CD14-positive monocyte (primary cell): ENCODE results near the gene REV3L. TPM values are rescaled to one million over a fixed set of nuclear protein-coding genes. Genes with fewer than 3 reads are reported as not detected.

Source experiments
- DNase-seq, 3 donors: peaks; one replicate each; pipeline ENCODE4 v3.0.0-alpha.2; 2011 to 2022
- H2AFZ ChIP-seq: 2 replicates; pipeline ENCODE4 v1.6.0; 2012; ENCODE audit warnings: mild to moderate bottlenecking, low read depth, low read length, inconsistent platforms; ENCODE audit not compliant: insufficient read depth, poor library complexity, severe bottlenecking
- H3K27ac ChIP-seq, 2 donors: 1 replicate in 1 of 2; 2 replicates in 1 of 2; pipeline ENCODE4 v1.5.1; 2012 to 2013; ENCODE audit warnings: low read length in 2 of 2, control low read depth in 1 of 2, inconsistent platforms in 1 of 2, low read depth in 1 of 2, mild to moderate bottlenecking in 1 of 2
- H3K27me3 ChIP-seq, 2 donors: one replicate each; pipeline versions ENCODE4 v1.6.0 to v1.6.1; 2011 to 2013; ENCODE audit warnings: low read length in 2 of 2; ENCODE audit not compliant: control insufficient read depth in 2 of 2, insufficient read depth in 2 of 2
- H3K36me3 ChIP-seq, 2 donors: replicated peaks in 1 of 2; 1 replicate in 1 of 2; 2 replicates in 1 of 2; pipeline versions ENCODE4 v1.5.1 to v1.6.1; 2012 to 2013; ENCODE audit warnings: low read length in 2 of 2, control low read depth in 1 of 2, inconsistent platforms in 1 of 2, mild to moderate bottlenecking in 1 of 2; ENCODE audit not compliant: insufficient read depth in 2 of 2, control insufficient read depth in 1 of 2
- H3K4me1 ChIP-seq, 2 donors: 1 replicate in 1 of 2; 2 replicates in 1 of 2; pipeline versions ENCODE4 v1.5.1 to v1.6.1; 2012 to 2013; ENCODE audit warnings: low read length in 2 of 2, control low read depth in 1 of 2, inconsistent platforms in 1 of 2, mild to moderate bottlenecking in 1 of 2, moderate library complexity in 1 of 2; ENCODE audit not compliant: insufficient read depth in 2 of 2, control insufficient read depth in 1 of 2
- H3K4me2 ChIP-seq: replicated peaks from 2 replicates; pipeline ENCODE3; 2012; ENCODE audit warnings: low read length, moderate library complexity, mild to moderate bottlenecking; ENCODE audit not compliant: poor library complexity, severe bottlenecking; ENCODE audit errors: extremely low read depth
- H3K4me3 ChIP-seq, 3 experiments: fragments of 200-600 bp in 1 of 3; sonication (generic) in 1 of 3; replicated peaks in 1 of 3; 1 replicate in 2 of 3; 2 replicates in 1 of 3; pipeline ENCODE4 v1.5.1; 2011 to 2013; ENCODE audit warnings: low read length in 3 of 3, mild to moderate bottlenecking in 3 of 3, control low read depth in 2 of 3, low read depth in 2 of 3, inconsistent platforms in 1 of 3, moderate library complexity in 1 of 3
- H3K79me2 ChIP-seq: 2 replicates; pipeline ENCODE4 v1.6.0; 2012; ENCODE audit warnings: mild to moderate bottlenecking, control low read depth, inconsistent platforms, low read length, moderate library complexity; ENCODE audit not compliant: insufficient read depth
- H3K9ac ChIP-seq: 2 replicates; pipeline ENCODE4 v1.6.0; 2017; ENCODE audit warnings: low read length, mild to moderate bottlenecking; ENCODE audit not compliant: insufficient read depth, poor library complexity, severe bottlenecking
- H3K9me3 ChIP-seq, 2 donors: replicated peaks in 1 of 2; 1 replicate in 1 of 2; 2 replicates in 1 of 2; pipeline versions ENCODE4 v1.5.1 to v1.6.1; 2012 to 2013; ENCODE audit warnings: low read length in 2 of 2, control low read depth in 1 of 2; ENCODE audit not compliant: control insufficient read depth in 1 of 2, insufficient read depth in 1 of 2
- H4K20me1 ChIP-seq: 2 replicates; pipeline ENCODE4 v1.6.0; 2012; ENCODE audit warnings: mild to moderate bottlenecking, low read length, control low read depth, moderate library complexity; ENCODE audit not compliant: insufficient read depth
- H3K27ac Mint-ChIP-seq, 7 donors: one replicate each; pipeline ENCODE4 v1.8.0; 2020; ENCODE audit warnings: mild to moderate bottlenecking in 7 of 7, mixed read lengths in 7 of 7, moderate library complexity in 6 of 7, inconsistent platforms in 2 of 7
- H3K27me3 Mint-ChIP-seq, 3 donors: one replicate each; pipeline ENCODE4 v1.8.0; 2021 to 2022; ENCODE audit warnings: low read depth in 3 of 3, mild to moderate bottlenecking in 3 of 3, mixed read lengths in 3 of 3, moderate library complexity in 3 of 3, inconsistent platforms in 1 of 3
- H3K36me3 Mint-ChIP-seq, 2 donors: one replicate each; pipeline ENCODE4 v1.8.0; 2020; ENCODE audit warnings: mixed read lengths in 2 of 2, inconsistent platforms in 1 of 2, mild to moderate bottlenecking in 1 of 2
- H3K4me1 Mint-ChIP-seq: one replicate; pipeline ENCODE4 v1.8.0; 2020; ENCODE audit warnings: mild to moderate bottlenecking, mixed read lengths
- H3K4me3 Mint-ChIP-seq, 2 donors: one replicate each; pipeline ENCODE4 v1.8.0; 2020; ENCODE audit warnings: mild to moderate bottlenecking in 2 of 2, mixed read lengths in 2 of 2, moderate library complexity in 1 of 2
- H3K9me3 Mint-ChIP-seq, 7 donors: one replicate each; pipeline ENCODE4 v1.8.0; 2020 to 2022; ENCODE audit warnings: mixed read lengths in 7 of 7, mild to moderate bottlenecking in 6 of 7, moderate library complexity in 6 of 7, inconsistent platforms in 2 of 7
- WGBS: methylation state at CpG from one replicate; pipeline ENCODE4 v1.1.5; 2013; ENCODE audit warnings: missing lambda C conversion rate; ENCODE audit not compliant: insufficient coverage; 5-methylcytosine and 5-hydroxymethylcytosine counted together
- intact Hi-C, 2 donors: fragments of 100-400 bp; cut with micrococcal nuclease; formaldehyde crosslinking; loops; one replicate each; pipeline versions ENCODE4 v1.15.0 to v1.15.1; 2023
- polyA plus RNA-seq, 3 donors: library from polyadenylated mRNA; depleted of rRNA in 1 of 3; unstranded in 2 of 3; stranded (reverse) in 1 of 3; fragments of 300-500 nt in 2 of 3; fragments of >200 nt in 1 of 3; fragmentation: Illumina TruSeq in 2 of 3; gene quantifications; 1 replicate in 2 of 3; 2 replicates in 1 of 3; pipeline ENCODE4 v1.2.3, GENCODE V29; 2012 to 2021
- TF ChIP-seq, protein P1 (sequence below): fragments of 200-600 bp; IDR thresholded peaks from one replicate; pipeline ENCODE4 v1.8.0; 2022; ENCODE audit warnings: antibody characterized with exemption, mild to moderate bottlenecking

The REV3L gene
- polyA plus RNA-seq, 3 donors: 3.4 to 5.7 (median 4.9) TPM

DNA sequence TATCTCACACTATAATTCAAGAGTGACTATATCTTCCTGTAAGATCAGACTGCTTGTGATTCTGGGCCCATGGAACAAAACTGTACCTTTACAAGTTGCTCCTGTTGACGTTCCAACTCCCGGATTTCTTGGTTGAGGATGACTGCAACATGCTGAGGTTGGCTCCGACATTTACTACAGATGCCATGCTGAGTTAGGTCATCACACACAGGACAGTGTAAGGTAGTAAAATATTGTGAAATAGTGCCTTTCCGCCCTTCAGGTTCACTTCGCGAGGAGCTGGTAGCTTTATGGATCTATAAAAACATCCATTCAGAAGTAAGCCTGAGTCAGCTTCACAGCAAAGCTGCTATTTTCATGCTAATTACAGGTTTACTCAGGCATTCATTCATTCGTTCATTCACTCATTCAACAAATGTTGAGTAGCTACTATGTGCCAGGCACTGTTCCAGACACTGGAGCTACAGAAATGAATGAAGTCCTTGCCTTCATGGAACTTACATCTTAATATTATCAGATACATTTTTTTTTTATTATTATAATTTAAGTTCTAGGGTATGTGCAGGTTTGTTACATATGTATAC is 175.7 kb downstream of the REV3L start:
- intact Hi-C loops: no loop called here
- Histone ChIP-seq H3K79me2 (no peaks in the 10 kb centered on the region), H2AFZ (no peak overlapping the region), H3K36me3 (peaks cover 29 to 54% of the 10 kb centered on the region in 2 donors), H4K20me1 (no peaks in the 10 kb centered on the region), H3K4me1 (no peaks in the 10 kb centered on the region), H3K4me2 (no peak overlapping the region), H3K9me3 (no peaks in the 10 kb centered on the region), H3K9ac (no peak overlapping the region), H3K27me3 (no peaks in the 10 kb centered on the region), H3K4me3 (no peak overlapping the region), H3K27ac (no peak overlapping the region)
- DNase-seq: no peak
- Mint-ChIP-seq H3K36me3 (peaks cover 46 to 55% of the 10 kb centered on the region in 2 donors), H3K27me3 (peaks cover 0 to 1% (median 0%) of the 10 kb centered on the region in 3 donors), H3K9me3 (peaks cover 0 to 1% (median 0%) of the 10 kb centered on the region in 7 donors), H3K27ac (peak overlapping the region in 1 of 7 donors; percentile 28), H3K4me3 (no peak overlapping the region), H3K4me1 (no peaks in the 10 kb centered on the region)
- 93% methylated on average over 5 of the region's 7 CpGs for WGBS
- TF ChIP-seq, protein P1, sequence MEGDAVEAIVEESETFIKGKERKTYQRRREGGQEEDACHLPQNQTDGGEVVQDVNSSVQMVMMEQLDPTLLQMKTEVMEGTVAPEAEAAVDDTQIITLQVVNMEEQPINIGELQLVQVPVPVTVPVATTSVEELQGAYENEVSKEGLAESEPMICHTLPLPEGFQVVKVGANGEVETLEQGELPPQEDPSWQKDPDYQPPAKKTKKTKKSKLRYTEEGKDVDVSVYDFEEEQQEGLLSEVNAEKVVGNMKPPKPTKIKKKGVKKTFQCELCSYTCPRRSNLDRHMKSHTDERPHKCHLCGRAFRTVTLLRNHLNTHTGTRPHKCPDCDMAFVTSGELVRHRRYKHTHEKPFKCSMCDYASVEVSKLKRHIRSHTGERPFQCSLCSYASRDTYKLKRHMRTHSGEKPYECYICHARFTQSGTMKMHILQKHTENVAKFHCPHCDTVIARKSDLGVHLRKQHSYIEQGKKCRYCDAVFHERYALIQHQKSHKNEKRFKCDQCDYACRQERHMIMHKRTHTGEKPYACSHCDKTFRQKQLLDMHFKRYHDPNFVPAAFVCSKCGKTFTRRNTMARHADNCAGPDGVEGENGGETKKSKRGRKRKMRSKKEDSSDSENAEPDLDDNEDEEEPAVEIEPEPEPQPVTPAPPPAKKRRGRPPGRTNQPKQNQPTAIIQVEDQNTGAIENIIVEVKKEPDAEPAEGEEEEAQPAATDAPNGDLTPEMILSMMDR: no peak

DNA sequence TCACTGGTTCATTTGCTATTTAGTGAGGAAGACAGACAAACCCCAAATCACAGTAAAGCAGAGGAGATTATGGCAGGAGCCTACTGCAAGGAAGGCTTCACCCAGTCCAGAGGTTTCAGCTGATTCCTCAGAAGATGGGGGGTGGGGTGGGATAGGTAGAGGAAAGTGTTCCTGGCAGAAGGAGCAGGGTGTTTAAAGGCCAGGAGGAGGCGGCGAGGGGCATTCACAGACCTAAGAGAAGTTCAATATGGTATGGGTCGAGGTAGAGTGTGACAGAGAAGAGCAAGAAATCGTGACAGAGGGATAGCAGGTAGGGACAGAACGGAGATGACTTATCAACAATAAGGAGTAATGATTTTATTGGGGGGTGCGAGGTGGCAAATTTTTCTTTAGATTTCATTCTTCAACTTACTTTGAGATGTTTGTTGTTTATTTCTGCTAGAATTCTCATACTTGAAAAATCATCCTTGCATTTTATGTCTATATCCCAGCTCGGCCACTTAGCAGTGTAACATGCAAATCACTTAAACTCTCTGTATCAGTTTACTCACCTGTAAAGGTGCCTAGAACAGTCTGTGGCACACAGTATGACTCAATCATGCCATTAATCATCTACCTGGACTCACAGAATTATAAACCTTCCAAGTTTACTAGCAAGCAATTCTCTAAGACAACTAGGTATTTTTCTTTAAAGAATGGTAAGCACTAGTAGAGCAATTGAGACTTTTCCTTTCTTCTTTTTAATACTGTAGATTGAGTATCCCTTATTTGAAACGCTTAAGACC is 176.7 kb downstream of the REV3L start:
- H3K9me3 Mint-ChIP-seq: peaks cover under 1 to 6% (median 3%) of the 10 kb centered on the region in 7 donors
- H3K4me1 Mint-ChIP-seq: no peaks in the 10 kb centered on the region
- H4K20me1 ChIP-seq: no peaks in the 10 kb centered on the region
- no peak overlapping the region for H3K4me3 Mint-ChIP-seq
- H3K9ac ChIP-seq: no peak overlapping the region
- peaks cover 27 to 54% of the 10 kb centered on the region in 2 donors for H3K36me3 ChIP-seq
- H3K36me3 Mint-ChIP-seq: peaks cover 50 to 58% of the 10 kb centered on the region in 2 donors
- WGBS: 100% methylated on average over 6 of the region's 8 CpGs
- peaks cover 0 to 1% (median 0%) of the 10 kb centered on the region in 3 donors for H3K27me3 Mint-ChIP-seq
- TF ChIP-seq, protein P1: no peak
- no peak for DNase-seq
- H3K4me3 ChIP-seq: no peak overlapping the region
- intact Hi-C loops: no loop called here
- no peak overlapping the region for H2AFZ ChIP-seq
- no peaks in the 10 kb centered on the region for H3K27me3 ChIP-seq
- H3K27ac Mint-ChIP-seq: peak overlapping the region in 1 of 7 donors; percentile 21
- H3K79me2 ChIP-seq: no peaks in the 10 kb centered on the region
- H3K4me1 ChIP-seq: no peaks in the 10 kb centered on the region
- H3K4me2 ChIP-seq: no peak overlapping the region
- peaks cover 1% of the 10 kb centered on the region in 2 donors for H3K9me3 ChIP-seq
- H3K27ac ChIP-seq: no peak overlapping the region
